HUES6 (cell line): ENCODE data around the gene TNFSF13.
"Not testable (repeated sequence)": the region's sequence is repeated elsewhere in the genome, so short reads cannot be mapped to it uniquely, and the experiment has no call there.

Experiments used
- H3K27ac ChIP-seq: 2 replicates; pipeline ENCODE4 v1.7.0; 2013; ENCODE audit warnings: low read depth, mild to moderate bottlenecking, low read length, inconsistent platforms
- H3K27me3 ChIP-seq: 2 replicates; pipeline ENCODE4 v1.6.1; 2013; ENCODE audit warnings: low read length; ENCODE audit not compliant: control insufficient read depth, insufficient read depth
- H3K36me3 ChIP-seq: 2 replicates; pipeline ENCODE4 v1.6.1; 2013; ENCODE audit warnings: low read length; ENCODE audit not compliant: control insufficient read depth, insufficient read depth
- H3K4me1 ChIP-seq: 2 replicates; pipeline ENCODE4 v1.6.1; 2013; ENCODE audit warnings: low read length; ENCODE audit not compliant: control insufficient read depth, insufficient read depth
- H3K4me3 ChIP-seq: 2 replicates; pipeline ENCODE4 v1.5.1; 2013; ENCODE audit warnings: low read depth, low read length
- H3K9ac ChIP-seq: one replicate; pipeline ENCODE4 v1.6.1; 2013; ENCODE audit warnings: mild to moderate bottlenecking, low read length
- H3K9me3 ChIP-seq: 2 replicates; pipeline ENCODE4 v1.6.1; 2013; ENCODE audit warnings: low read depth, low read length; ENCODE audit not compliant: control insufficient read depth, insufficient read depth

Gene TNFSF13

GRCh38 chr17:7587420-7588151, 29.0 kb downstream of the TNFSF13 start:
- Histone ChIP-seq H3K4me1 (peaks cover 35% of the 10 kb centered on the region), H3K9me3 (no peaks in the 10 kb centered on the region), H3K27ac (no peak overlapping the region), H3K4me3 (peak overlapping the region; percentile 75; the same call in 1 of the 2 replicates), H3K9ac (no peak overlapping the region), H3K27me3 (no peaks in the 10 kb centered on the region), H3K36me3 (peaks cover 28% of the 10 kb centered on the region)

DNA sequence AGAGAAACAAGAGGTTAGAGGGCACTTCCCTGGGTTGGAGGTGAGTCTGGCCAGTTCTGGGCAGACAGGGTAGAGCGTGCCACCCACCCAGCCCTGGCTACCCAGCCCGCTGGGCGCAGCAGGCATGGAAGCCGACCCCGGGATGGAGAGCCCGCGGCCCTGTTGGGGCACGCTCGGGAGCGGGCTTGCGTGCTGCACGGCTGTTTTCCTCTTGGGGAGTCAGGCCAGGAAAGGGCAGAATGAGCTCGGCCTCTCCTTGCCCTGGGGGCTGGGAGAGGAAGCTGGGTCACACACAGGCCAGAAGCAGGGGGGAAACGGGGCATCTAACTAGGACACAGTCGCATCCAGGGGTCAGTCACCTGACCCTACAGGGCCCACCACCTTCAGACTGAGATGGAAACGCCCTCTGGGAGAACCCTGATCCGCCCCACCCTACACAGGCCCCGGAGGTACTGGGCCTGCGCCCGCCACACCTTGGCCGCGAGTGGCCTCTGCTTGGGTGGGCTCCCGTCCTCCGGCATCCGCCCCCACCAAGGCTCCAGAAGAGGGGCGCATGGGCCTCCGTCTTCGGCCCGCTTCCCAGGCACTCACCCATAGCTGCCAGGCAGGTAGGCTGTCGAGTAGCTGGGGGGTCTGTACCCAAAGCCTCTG, 30.1 kb downstream of the TNFSF13 start:
- peaks cover 26% of the 10 kb centered on the region for H3K4me1 ChIP-seq
- H3K4me3 ChIP-seq, result peak overlapping the region; percentile 75
- H3K9ac ChIP-seq, result peak overlapping the region; percentile 69
- no peaks in the 10 kb centered on the region for H3K27me3 ChIP-seq
- H3K27ac ChIP-seq, result peak overlapping the region; percentile 13; the same call in 1 of the 2 replicates
- no peaks in the 10 kb centered on the region for H3K9me3 ChIP-seq
- peaks cover 39% of the 10 kb centered on the region for H3K36me3 ChIP-seq

DNA sequence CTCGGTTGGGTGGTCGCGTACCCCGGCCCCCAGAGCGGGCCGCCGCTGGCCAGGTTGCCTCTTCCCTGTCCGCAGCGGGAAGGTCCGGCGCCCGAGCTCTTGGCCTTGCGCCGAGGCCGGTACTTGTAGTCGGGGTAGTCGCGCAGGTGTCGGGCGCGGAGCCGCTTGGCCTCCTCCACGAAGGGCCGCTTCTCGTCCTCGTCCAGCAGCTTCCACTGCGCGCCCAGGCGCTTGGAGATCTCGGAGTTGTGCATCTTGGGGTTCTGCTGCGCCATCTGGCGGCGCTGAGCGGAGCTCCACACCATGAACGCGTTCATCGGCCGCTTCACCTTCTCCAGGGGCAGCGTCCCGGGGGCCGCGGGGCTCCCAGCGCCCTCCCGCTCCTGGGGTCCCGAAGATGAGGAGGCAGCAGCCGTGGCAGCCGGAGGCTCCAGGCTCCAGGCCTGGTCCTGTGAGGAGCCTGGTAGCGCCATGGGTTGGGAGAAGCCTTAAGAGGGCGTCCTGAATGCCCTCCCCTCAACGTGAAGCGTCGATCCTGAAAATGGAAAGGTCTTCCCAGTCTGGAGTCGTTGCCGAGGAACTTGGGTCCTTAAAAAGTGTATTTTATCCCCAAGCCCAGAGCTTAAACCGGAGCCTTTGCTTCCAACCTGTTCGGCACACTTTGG, 30.8 kb downstream of the TNFSF13 start:
- H3K27ac ChIP-seq, result peak overlapping the region; percentile 54; the same call in 1 of the 2 replicates
- H3K9me3 ChIP-seq, result no peaks in the 10 kb centered on the region
- H3K4me1 ChIP-seq, result peaks cover 26% of the 10 kb centered on the region
- peak overlapping the region; percentile 75 for H3K4me3 ChIP-seq
- H3K36me3 ChIP-seq, result peaks cover 46% of the 10 kb centered on the region
- H3K9ac ChIP-seq, result peak overlapping the region; percentile 69
- H3K27me3 ChIP-seq, result no peaks in the 10 kb centered on the region

- peak within 1 kb of the TSS; percentile 75 for H3K4me3 ChIP-seq
- H3K27ac ChIP-seq, result peak within 1 kb of the TSS; percentile 93
- peak within 1 kb of the TSS; percentile 78 for H3K9ac ChIP-seq
- H3K27me3 ChIP-seq, result no peaks in the 10 kb centered on the region
- peaks cover 26% of the 10 kb centered on the region for H3K4me1 ChIP-seq
- no peaks in the 10 kb centered on the region for H3K9me3 ChIP-seq
- peaks cover 53% of the 10 kb centered on the region for H3K36me3 ChIP-seq
Observed at GRCh38 chr17:7589891-7590691, 31.5 kb downstream of the TNFSF13 start, which contains the start of gene SOX15. Gene SOX15, minus strand, starts transcription at chr17:7590094. Its CDS starts 418 bp downstream, at chr17:7589676.

GRCh38 chr17:7590743-7591142, 32.2 kb downstream of the TNFSF13 start:
- Histone ChIP-seq H3K27ac (peak overlapping the region; percentile 93), H3K4me3 (peak overlapping the region; percentile 38), H3K27me3 (no peaks in the 10 kb centered on the region), H3K4me1 (peaks cover 26% of the 10 kb centered on the region), H3K9ac (peak overlapping the region; percentile 78), H3K9me3 (no peaks in the 10 kb centered on the region), H3K36me3 (peaks cover 60% of the 10 kb centered on the region)

DNA sequence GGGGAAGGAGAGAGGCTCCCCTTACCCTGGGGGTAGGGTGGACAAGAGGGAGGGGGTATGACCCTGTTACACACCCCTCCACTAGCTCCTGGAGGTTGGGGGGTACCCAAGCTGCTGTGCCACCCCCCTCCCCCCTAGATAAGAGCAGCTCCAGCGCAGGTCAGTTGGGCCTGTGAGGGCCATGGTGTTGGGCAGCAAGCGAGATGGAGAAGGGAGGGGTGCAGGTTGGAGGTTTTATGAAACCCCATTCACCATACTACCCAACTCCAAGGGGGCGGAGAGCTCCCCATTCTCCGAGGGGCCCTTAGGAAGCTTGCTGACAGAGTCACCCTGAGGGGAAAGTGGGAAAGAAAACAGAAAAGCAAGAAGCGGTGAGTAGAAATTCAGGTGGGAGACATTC, 33.0 kb downstream of the TNFSF13 start:
- H3K4me1 ChIP-seq, result peaks cover 26% of the 10 kb centered on the region
- peak overlapping the region; percentile 93; the same call in 1 of the 2 replicates for H3K27ac ChIP-seq
- peaks cover 65% of the 10 kb centered on the region for H3K36me3 ChIP-seq
- H3K27me3 ChIP-seq, result no peaks in the 10 kb centered on the region
- no peaks in the 10 kb centered on the region for H3K9me3 ChIP-seq
- H3K9ac ChIP-seq, result peak overlapping the region; percentile 78
- H3K4me3 ChIP-seq, result no peak overlapping the region

DNA sequence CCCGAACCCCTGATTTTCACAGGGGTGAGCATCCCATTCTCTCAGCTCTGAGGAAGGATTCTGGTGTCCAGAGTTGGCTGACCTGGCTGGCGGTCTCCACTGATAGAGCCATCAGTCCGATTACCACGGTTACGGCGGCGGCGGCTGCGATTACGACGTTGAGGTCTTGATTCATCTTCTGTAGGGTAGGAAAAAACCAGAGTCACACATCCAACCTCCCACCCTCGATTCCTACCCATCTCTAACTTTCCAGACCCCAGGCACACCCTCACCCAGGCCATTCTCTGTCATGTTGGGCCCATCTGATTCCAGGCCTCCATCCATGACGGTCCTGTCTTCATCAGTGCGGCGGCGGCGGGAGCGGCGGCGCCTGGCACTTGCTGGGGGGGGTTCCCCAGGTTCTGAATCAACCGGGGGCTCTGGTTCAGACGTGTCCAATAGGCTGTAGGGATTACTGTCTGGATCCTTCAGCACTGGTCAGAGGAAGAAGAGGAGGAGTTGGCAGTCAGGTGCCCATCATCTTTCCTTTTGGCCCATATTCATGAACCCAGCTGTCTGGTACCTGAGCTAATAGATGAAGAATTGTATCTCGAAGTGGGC, 34.0 kb downstream of the TNFSF13 start:
- H3K9ac ChIP-seq, result no peak overlapping the region
- no peak overlapping the region for H3K4me3 ChIP-seq
- H3K9me3 ChIP-seq, result no peaks in the 10 kb centered on the region
- peaks cover 26% of the 10 kb centered on the region for H3K4me1 ChIP-seq
- no peak overlapping the region for H3K27ac ChIP-seq
- H3K36me3 ChIP-seq, result peaks cover 64% of the 10 kb centered on the region
- H3K27me3 ChIP-seq, result no peaks in the 10 kb centered on the region

DNA sequence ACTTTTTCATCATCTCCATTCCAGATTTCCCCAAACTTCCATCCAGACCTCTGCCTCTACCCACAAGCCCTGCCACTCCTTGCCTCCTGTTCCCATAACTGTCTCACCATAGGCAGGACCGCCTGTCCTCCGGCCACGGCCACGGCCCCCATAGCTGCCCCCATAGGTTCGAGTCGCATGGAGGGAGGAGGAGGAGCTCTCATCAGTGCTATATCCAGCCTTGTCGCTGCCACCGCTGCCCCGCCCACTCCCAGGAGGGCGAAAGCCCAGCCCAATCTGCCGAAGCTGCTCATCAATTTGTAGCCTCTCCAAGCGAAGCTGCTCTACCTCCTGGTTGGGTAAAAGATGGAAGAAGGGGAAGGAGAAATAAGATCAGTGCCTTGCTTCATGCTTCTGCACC, 34.7 kb downstream of the TNFSF13 start:
- Histone ChIP-seq H3K36me3 (peaks cover 61% of the 10 kb centered on the region), H3K27ac (no peak overlapping the region), H3K27me3 (no peaks in the 10 kb centered on the region), H3K4me3 (no peak overlapping the region), H3K9me3 (no peaks in the 10 kb centered on the region), H3K4me1 (peaks cover 20% of the 10 kb centered on the region), H3K9ac (no peak overlapping the region)

DNA sequence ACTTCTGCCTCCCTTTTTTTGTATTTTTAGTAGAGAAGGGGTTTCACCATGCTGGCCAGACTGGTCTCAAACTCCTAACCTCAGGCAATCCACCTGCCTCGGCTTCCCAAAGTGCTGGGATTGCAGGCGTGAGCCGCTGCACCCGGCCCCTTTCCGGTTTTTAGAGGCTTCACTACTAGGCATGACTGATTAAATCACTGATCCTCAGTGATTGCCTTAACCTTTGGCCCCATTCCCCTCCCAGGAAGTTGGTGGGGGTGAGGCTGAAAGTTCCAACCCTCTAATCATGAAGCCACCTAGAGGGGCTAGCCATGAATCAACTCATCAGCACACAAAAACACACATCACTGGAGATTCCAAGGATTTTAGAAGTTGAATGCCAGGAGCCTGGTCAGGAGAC, 39.0 kb downstream of the TNFSF13 start:
- not testable (repeated sequence) for H3K27me3 ChIP-seq, H3K9me3 ChIP-seq, H3K9ac ChIP-seq, H3K4me3 ChIP-seq, H3K4me1 ChIP-seq, H3K27ac ChIP-seq
- H3K36me3 ChIP-seq, result peaks cover 83% of the 10 kb centered on the region

- peaks cover 46% of the 10 kb centered on the region for H3K36me3 ChIP-seq
- H3K9ac ChIP-seq, result peak overlapping the region; percentile 6
- H3K27me3 ChIP-seq, result no peaks in the 10 kb centered on the region
- H3K9me3 ChIP-seq, result no peaks in the 10 kb centered on the region
- H3K4me1 ChIP-seq, result no peaks in the 10 kb centered on the region
- no peak overlapping the region for H3K4me3 ChIP-seq
- no peak overlapping the region for H3K27ac ChIP-seq
Observed at GRCh38 chr17:7606280-7606679, 47.7 kb downstream of the TNFSF13 start.
